Measurements from ENCODE around the gene CDC123. TPM values are rescaled to one million over a fixed set of nuclear protein-coding genes. Genes with fewer than 3 reads are reported as not detected.

The CDC123 gene
- total and polyA plus RNA-seq, 2 donors (not counting 3 experiments of a cell fraction or from before 2014, with no cell fraction given): 65.6 to 106 TPM

DNA sequence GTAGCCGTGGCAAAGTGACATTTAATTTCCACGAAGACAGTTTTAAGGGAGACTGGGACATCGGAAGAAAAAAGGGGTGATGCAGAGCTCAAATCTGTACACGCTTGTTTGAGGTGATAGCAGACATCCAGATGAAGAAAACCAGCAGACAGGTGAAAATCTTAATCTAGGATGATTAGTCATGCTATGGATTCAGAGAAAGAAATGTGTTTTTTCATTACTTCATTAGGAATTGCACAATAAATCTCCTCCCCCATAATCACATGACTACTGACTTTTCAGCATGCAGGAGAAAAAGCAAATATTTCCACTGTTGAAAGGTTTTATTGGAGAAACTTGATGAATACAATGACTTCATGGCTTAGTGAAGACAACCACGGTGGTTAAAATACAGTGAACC, 2.8 kb upstream of the CDC123 start:
- TF ChIP-seq JUN (IDR thresholded peaks at IDR 0.05; ENCODE audit: borderline replicate concordance, insufficient read depth, insufficient read length, low read depth): no peak
- no peak for TF ChIP-seq FOS (IDR thresholded peaks at IDR 0.05; ENCODE audit: borderline replicate concordance, insufficient read depth, low read length)
- no peak for TF ChIP-seq POLR2AphosphoS5 (IDR thresholded peaks at IDR 0.05; ENCODE audit: insufficient read depth, low read depth, low read length)
- TF ChIP-seq MAX (IDR thresholded peaks at IDR 0.05; ENCODE audit: insufficient read depth, insufficient read length): no peak
- no peak for TF ChIP-seq GATA2 (IDR thresholded peaks at IDR 0.05; ENCODE audit: insufficient read depth, insufficient read length, low read depth, low read length)
- TF ChIP-seq POLR2A (IDR thresholded peaks at IDR 0.05; ENCODE audit: low read depth, low read length): no peak
- no peak for TF ChIP-seq MYC (IDR thresholded peaks at IDR 0.05; ENCODE audit: low read depth, low read length)
- TF ChIP-seq EZH2 (IDR thresholded peaks at IDR 0.05; ENCODE audit: borderline replicate concordance, low read depth, low read length, severe bottlenecking): no peak
- TF ChIP-seq CTCF (IDR thresholded peaks at IDR 0.05; ENCODE audit: extremely low read depth in 1 of 2, insufficient read depth in 1 of 2, low read depth in 1 of 2, low read length in 2 of 2): no peak
- CTCF ChIA-PET: no interaction called here
- no peaks in the 10 kb centered on the region for H3K9me1 ChIP-seq (replicated peaks; ENCODE audit: control insufficient read depth, extremely low read depth, insufficient read depth, low read length)
- no peak for DNase-seq (ENCODE audit: low read depth, low spot score)
- peaks cover 84% of the 10 kb centered on the region for H3K79me2 ChIP-seq (ENCODE audit: control insufficient read depth, insufficient read depth, low read length)
- no peaks in the 10 kb centered on the region for H4K20me1 ChIP-seq (replicated peaks; ENCODE audit: control insufficient read depth, extremely low read depth, insufficient read depth, low read length)
- FAIRE-seq: no peak
- no peaks in the 10 kb centered on the region for H3K27me3 ChIP-seq (ENCODE audit: control insufficient read depth in 2 of 2, insufficient read depth in 2 of 2, low read length in 2 of 2)
- no peak overlapping the region for H3K27ac ChIP-seq (ENCODE audit: insufficient read depth, low read depth, low read length)
- no peak overlapping the region for H3K4me2 ChIP-seq (ENCODE audit: insufficient read depth, low read length)
- intact Hi-C loops (cut with micrococcal nuclease) (loop anchor here (10.0 kb wide), 1 partner anchor 398 kb away; no protein-coding TSS in a partner anchor), dilution Hi-C loops (cut with MboI; ENCODE audit: extremely low pct_ligation_motif_present, low sequenced_read_pairs) (no loop called here)
- H3K4me3 ChIP-seq (replicated peaks in 1 of 3; ENCODE audit: insufficient read depth in 1 of 3, low read depth in 1 of 3, low read length in 3 of 3): no peak overlapping the region
- no peak overlapping the region for H2AFZ ChIP-seq (ENCODE audit: low read depth, low read length)
- H3K36me3 ChIP-seq (ENCODE audit: control insufficient read depth in 2 of 2, extremely low read depth in 1 of 2, insufficient read depth in 2 of 2, low read length in 2 of 2): no peaks in the 10 kb centered on the region
- H3K9me3 ChIP-seq (replicated peaks; ENCODE audit: control insufficient read depth, insufficient read depth, low read length): no peaks in the 10 kb centered on the region
- POLR2A ChIA-PET: no interaction called here
- no peak overlapping the region for H3K9ac ChIP-seq (replicated peaks; ENCODE audit: extremely low read depth, insufficient read depth, low read length)
- peaks cover 21% of the 10 kb centered on the region for H3K4me1 ChIP-seq (ENCODE audit: control insufficient read depth, extremely low read depth, insufficient read depth, low read length)
- no TSS peak for BruUV-seq (replicated peaks)

All from endothelial cell of umbilical vein (primary cell).